ENCODE data around the gene SPOCK1.

- TF ChIP-seq CTCF (IDR thresholded peaks at IDR 0.05; ENCODE audit: poor library complexity) (no peak), EZH2phosphoT487 (IDR thresholded peaks at IDR 0.05; ENCODE audit: low read depth, severe bottlenecking, unreplicated experiment) (no peak), EZH2 (IDR thresholded peaks at IDR 0.05; ENCODE audit: borderline replicate concordance) (no peak)
Observed at GRCh38 chr5:137179203-137179602, 319.9 kb downstream of the SPOCK1 start.

Data from hepatocyte (in vitro differentiated cells).